Gastrocnemius medialis (tissue), 4 donors: ENCODE measurements around the gene PTPRN2.

Source experiments
- CTCF ChIP-seq, 5 experiments: fragments of 450-650 bp in 3 of 5; fragments of 200-600 bp in 2 of 5; sonication (generic) in 2 of 5; IDR thresholded peaks in 4 of 5; conservative IDR thresholded peaks in 1 of 5; 1 replicate in 4 of 5; 2 replicates in 1 of 5; pipeline ENCODE4 v1.5.1; 2016 to 2019; ENCODE audit warnings: antibody characterized with exemption in 5 of 5, mild to moderate bottlenecking in 3 of 5, moderate library complexity in 3 of 5
- POLR2A ChIP-seq, 2 donors: fragments of 450-650 bp; IDR thresholded peaks; one replicate each; pipeline ENCODE4 v1.6.1; 2017; ENCODE audit warnings: antibody characterized with exemption in 2 of 2, mild to moderate bottlenecking in 2 of 2, moderate library complexity in 2 of 2

DNA sequence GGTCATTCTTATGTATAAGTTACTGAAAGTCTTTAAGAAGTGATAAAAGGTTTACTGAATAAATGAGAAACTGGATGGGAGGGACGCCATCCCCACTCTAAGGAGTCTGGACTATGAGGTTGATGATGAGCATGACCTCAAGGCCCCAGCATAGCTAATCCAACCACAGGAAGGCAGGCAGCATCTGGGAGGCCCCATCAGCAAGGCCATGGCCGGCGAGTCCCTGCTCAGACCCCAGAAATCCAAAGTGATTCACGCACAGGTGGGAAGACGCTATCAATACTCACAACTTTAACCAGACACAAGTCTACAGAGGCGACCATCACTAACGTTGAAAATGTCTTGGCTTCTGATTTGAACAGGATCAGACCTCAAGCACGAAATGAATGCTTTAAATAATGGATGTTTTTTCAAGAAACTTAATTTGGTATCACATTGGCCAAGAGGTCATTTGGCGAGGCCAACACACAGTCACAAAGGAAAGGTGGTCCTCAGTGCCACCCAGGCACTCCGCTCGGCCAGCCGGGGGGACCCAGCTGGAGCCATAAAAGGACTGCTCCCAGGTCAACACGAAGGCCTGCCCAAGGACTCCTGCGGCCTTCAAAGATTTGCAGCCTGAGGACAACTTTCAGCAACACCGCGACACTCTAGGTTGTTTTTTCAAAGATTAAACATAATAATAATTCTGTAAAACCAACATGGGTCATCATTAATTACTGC lies 228.5 kb downstream of the PTPRN2 start:
- no peak for TF ChIP-seq CTCF (IDR thresholded peaks at IDR 0.05 in 4 of 5, conservative IDR thresholded peaks at IDR 0.05 in 1 of 5)
- no peak for TF ChIP-seq POLR2A (IDR thresholded peaks at IDR 0.05)
